H54 (cell line): ENCODE results near the gene ACOT7.

Experiments used
- DNase-seq: peaks from one replicate; pipeline ENCODE4 v3.0.0; 2011; ENCODE audit warnings: low spot score, mixed read lengths; ENCODE audit not compliant: insufficient read length
- FAIRE-seq: peaks from 3 replicates; lab custom pipeline; 2011; peaks lifted over from hg19 to GRCh38; lab: Jason Lieb, UNC
- POLR2A ChIP-seq: IDR thresholded peaks from 2 replicates; pipeline ENCODE4 v1.6.1; 2011; ENCODE audit warnings: low read depth, mild to moderate bottlenecking, low read length

Gene ACOT7

DNA sequence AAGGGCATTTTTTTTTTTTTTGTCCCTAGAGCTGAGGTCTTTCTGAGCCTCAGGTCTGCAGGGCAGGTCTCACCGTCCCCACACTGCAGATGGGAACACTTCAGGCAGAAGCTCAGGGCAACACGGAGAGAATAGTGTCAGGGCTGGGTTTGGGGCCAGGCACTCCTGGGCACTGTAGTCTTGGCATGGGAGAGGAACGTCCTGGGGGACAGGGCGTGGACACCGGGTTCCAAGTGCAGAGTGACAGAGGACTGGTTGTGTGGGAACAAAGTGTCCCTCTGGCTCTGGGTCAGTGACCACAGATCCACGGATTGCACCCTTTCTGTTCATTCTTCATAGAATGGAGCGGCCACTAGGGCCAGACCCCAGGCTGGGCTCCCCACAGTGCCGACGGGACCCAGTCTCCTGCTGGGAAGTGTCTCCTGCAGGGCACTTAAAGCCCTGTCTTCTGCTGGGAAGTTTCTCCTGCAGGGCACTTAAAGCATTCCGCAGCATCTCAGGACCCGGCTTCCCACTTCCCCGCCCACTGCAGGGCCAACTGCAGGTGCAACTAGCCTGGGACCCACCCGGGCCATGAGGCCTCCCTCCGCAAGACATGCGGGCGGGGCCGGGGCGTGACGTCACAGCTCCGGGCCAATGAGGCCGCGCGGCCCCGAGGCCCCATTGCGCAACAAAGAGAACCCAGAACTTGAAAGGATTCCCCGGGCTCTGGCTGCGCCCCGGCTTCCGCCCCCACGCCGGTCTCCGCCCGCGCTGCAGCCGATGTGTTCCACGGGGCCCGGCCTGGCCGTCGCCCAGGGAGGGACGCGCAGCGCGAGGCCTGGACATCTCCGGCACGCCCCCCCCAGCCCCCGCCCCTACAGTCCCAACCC is 133.8 kb downstream of the ACOT7 start:
- DNase-seq (peak; percentile 81), FAIRE-seq (no peak)

GRCh38 chr1:6258675-6259074 is 134.9 kb downstream of the ACOT7 start:
- TF ChIP-seq POLR2A = no peak
- no peak for DNase-seq
- no peak for FAIRE-seq

More for the DNA sequence above, 133.8 kb downstream of the ACOT7 start:
- TF ChIP-seq POLR2A = no peak

- DNase-seq (no peak), FAIRE-seq (no peak)
- no peak for TF ChIP-seq POLR2A
These were observed 136.0 kb downstream of the ACOT7 start for GRCh38 chr1:6257541-6258069.

- no peak for DNase-seq
- FAIRE-seq = no peak
- TF ChIP-seq POLR2A = no peak
These were observed 136.9 kb downstream of the ACOT7 start for GRCh38 chr1:6256645-6257044.

- FAIRE-seq = no peak
- no peak for DNase-seq
- no peak for TF ChIP-seq POLR2A
These were observed 138.9 kb downstream of the ACOT7 start for GRCh38 chr1:6254691-6255090.

- DNase-seq = no peak
- no peak for FAIRE-seq
- TF ChIP-seq POLR2A = no peak
These were observed 140.2 kb downstream of the ACOT7 start for GRCh38 chr1:6253380-6253779.

- FAIRE-seq = no peak
- no peak for DNase-seq
- no peak for TF ChIP-seq POLR2A
These were observed 141.2 kb downstream of the ACOT7 start for GRCh38 chr1:6252374-6252710.

- TF ChIP-seq POLR2A = no peak
- DNase-seq (no peak), FAIRE-seq (no peak)
These were observed 141.7 kb downstream of the ACOT7 start for GRCh38 chr1:6251681-6252373.

DNA sequence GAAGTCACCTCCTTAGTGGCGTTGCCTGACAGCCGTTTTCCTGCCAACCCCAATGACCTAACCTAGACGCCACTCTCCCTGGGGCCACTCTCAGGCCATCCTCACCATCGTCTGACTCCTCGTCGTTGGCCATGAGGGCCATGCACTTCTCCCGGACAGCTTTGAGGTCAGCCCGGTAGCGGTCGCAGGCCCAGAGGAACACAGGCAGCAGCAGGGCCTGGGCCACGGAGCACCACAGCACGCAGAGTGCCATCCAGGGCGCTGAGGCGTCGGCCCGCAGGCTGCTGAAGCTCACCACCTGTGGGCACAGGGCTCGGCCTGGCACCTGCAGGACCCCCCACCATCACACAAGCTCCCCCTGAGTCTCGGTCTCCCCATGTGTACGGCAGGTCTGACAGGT is 142.3 kb downstream of the ACOT7 start:
- no peak for TF ChIP-seq POLR2A
- FAIRE-seq (no peak), DNase-seq (no peak)

GRCh38 chr1:6249739-6250689 is 143.6 kb downstream of the ACOT7 start:
- no peak for TF ChIP-seq POLR2A
- no peak for FAIRE-seq
- no peak for DNase-seq

DNA sequence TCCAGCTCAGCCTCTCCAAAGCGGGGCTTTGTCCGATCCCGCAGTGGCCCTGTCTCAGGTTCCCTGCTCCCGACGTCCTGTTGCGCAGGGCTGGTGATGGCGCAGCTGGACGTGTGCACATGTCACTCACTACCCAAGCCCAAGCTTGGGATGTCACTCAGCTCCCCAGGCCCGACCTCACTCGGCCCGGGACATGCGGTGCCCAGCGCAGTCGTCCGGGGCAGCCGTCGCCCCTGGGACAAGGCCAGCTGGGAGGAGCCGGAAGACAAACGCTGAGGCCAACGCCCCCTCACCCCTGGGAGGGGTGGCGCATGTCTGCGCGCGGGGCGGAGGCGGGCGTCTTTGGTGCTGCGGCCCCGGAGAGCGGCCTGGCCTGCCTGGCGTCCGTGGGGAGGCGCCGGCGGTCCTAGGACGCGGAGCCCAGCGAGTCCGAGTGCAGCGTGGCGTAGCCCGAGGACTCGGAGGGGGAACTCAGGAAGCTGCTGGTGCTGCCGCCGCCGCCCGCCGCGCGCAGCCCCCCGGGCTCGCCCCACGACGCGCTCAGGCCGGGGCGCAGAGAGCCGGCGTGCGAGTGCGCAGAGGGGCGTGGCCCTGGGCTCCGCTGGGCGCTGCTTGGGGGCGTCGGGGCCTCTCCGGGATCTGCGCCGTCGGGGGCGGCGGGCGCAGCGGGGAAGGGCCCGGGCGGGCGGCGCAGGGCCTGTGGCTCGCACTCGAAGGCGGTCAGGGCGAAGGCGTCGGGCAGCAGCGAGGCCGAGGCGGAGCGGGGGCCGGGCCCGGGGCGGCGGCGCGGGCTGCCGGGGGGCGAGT is 144.4 kb downstream of the ACOT7 start:
- TF ChIP-seq POLR2A = no peak
- DNase-seq (no peak), FAIRE-seq (no peak)

GRCh38 chr1:6248161-6248776 is 145.3 kb downstream of the ACOT7 start:
- TF ChIP-seq POLR2A = no peak
- DNase-seq (no peak), FAIRE-seq (no peak)
